Psoas muscle (tissue), 8 donors: ENCODE measurements around the gene UBE2Q1. TPM values are rescaled to one million over a fixed set of nuclear protein-coding genes. Genes with fewer than 3 reads are reported as not detected.

Experiments
- ATAC-seq, 4 donors: fragments of 200-7000 bp; cut with Tn5 transposase; one replicate each; pipeline ENCODE4 v1.9.1; 2020; ENCODE audit warnings: moderate library complexity in 3 of 4, mild to moderate bottlenecking in 2 of 4
- DNase-seq, 2 donors: peaks; one replicate each; pipeline ENCODE4 v3.0.0-alpha.2; 2020
- H3K27ac ChIP-seq: fragments of 200-600 bp; one replicate; pipeline ENCODE4 v1.8.0; 2022
- H3K27me3 ChIP-seq, 3 donors: fragments of 200-600 bp in 1 of 3; one replicate each; pipeline versions ENCODE4 v1.6.1 to v1.8.0; 2013 to 2022; ENCODE audit warnings: low read length in 2 of 3, mild to moderate bottlenecking in 2 of 3, moderate library complexity in 1 of 3; ENCODE audit not compliant: insufficient read depth in 3 of 3
- H3K36me3 ChIP-seq, 2 donors: fragments of 200-600 bp in 1 of 2; one replicate each; pipeline versions ENCODE4 v1.6.1 to v1.8.0; 2013 to 2022; ENCODE audit warnings: low read depth in 1 of 2, mild to moderate bottlenecking in 1 of 2, moderate library complexity in 1 of 2; ENCODE audit not compliant: insufficient read depth in 1 of 2
- H3K4me1 ChIP-seq: fragments of 200-600 bp; one replicate; pipeline ENCODE4 v1.8.0; 2022
- H3K4me3 ChIP-seq: fragments of 200-600 bp; one replicate; pipeline ENCODE4 v1.8.0; 2022; ENCODE audit warnings: mild to moderate bottlenecking
- H3K9me3 ChIP-seq: fragments of 200-600 bp; one replicate; pipeline ENCODE4 v1.8.0; 2022
- CTCF ChIP-seq: fragments of 200-600 bp; IDR thresholded peaks from one replicate; pipeline ENCODE4 v1.8.0; 2022; ENCODE audit warnings: antibody characterized with exemption
- WGBS, 3 donors: extraction: QIAGEN DNeasy Blood & Tissue Kit; methylation state at CpG; one replicate each; pipeline versions ENCODE4 v1.1.6 to v1.1.7; 2013; 5-methylcytosine and 5-hydroxymethylcytosine counted together
- intact Hi-C, 2 donors: fragments of 100-400 bp; cut with DNase I; formaldehyde crosslinking; loops; one replicate each; pipeline versions ENCODE4 v1.11.0 to v1.14.2; 2022
- polyA plus RNA-seq, 3 donors: library from polyadenylated mRNA; stranded (reverse); fragments of 200-250 nt; gene quantifications; one replicate each; pipeline ENCODE4 v1.2.3, GENCODE V29; 2013
- total RNA-seq, 4 donors: library from RNA; stranded (reverse); fragmentation: NEBNext Ultra II Directional in 2 of 4; extraction: Animal tissue kit (Norgen Biotek cat#: 25700) in 2 of 4; gene quantifications; one replicate each; pipeline versions ENCODE4 v1.2.1 to v1.2.4, GENCODE V29; 2021 to 2023
- donor health status: healthy with polysubstance abuse.
- donor health status: DM: no; HTN: no; CAD: no; lungs with moderate emphysema.
- donor health status: Bipolar disorder and iron deficiency.
- donor health status: healthy.
- donor health status: DM: yes; HTN: yes; CAD: no.
- donor health status: DM: no; HTN: no; CAD: no.
- donor health status: DM: no; HTN: no; CAD: no.
- donor health status: DM: yes; HTN: yes; CAD: no.

UBE2Q1 gene
- total and polyA plus RNA-seq, 7 donors = 34.0 to 65.5 (median 50.8) TPM

- H3K27ac ChIP-seq = no peak overlapping the region
- H3K9me3 ChIP-seq = no peaks in the 10 kb centered on the region
- no peak for ATAC-seq
- WGBS, 3 donors = 70 to 78% (median 70%) methylated on average over 3 of the region's 3 CpGs
- no peak overlapping the region for H3K4me3 ChIP-seq
- no peak for TF ChIP-seq CTCF
- H3K27me3 ChIP-seq = no peaks in the 10 kb centered on the region
- no peak for DNase-seq
- intact Hi-C loops = loop anchor here in 1 of 2 donors (10.0 kb wide), 1 partner anchor 224 kb away; the partner anchor contains the start of genes AQP10 and ATP8B2
- peaks cover 28 to 64% of the 10 kb centered on the region in 2 donors for H3K36me3 ChIP-seq
- peaks cover 16% of the 10 kb centered on the region for H3K4me1 ChIP-seq
These were observed 9.2 kb downstream of the UBE2Q1 start for GRCh38 chr1:154549202-154549770.

GRCh38 chr1:154548028-154548427 lies 10.4 kb downstream of the UBE2Q1 start:
- Histone ChIP-seq H3K27ac (no peak overlapping the region), H3K27me3 (peaks cover 0 to 3% (median 0%) of the 10 kb centered on the region in 3 donors), H3K4me1 (peaks cover 4% of the 10 kb centered on the region), H3K4me3 (no peak overlapping the region), H3K9me3 (no peaks in the 10 kb centered on the region), H3K36me3 (peaks cover 28 to 52% of the 10 kb centered on the region in 2 donors)
- WGBS, 3 donors = 18 to 26% (median 18%) methylated on average over 1 of the region's 1 CpG
- no peak for TF ChIP-seq CTCF
- ATAC-seq = no peak
- no peak for DNase-seq
- intact Hi-C loops = loop anchor here in 1 of 2 donors (10.0 kb wide), 1 partner anchor 223 kb away; the partner anchor contains the start of genes AQP10 and ATP8B2

GRCh38 chr1:154547105-154547732 lies 11.2 kb downstream of the UBE2Q1 start:
- Histone ChIP-seq H3K27me3 (peaks cover 0 to 3% (median 0%) of the 10 kb centered on the region in 3 donors), H3K36me3 (peaks cover 24 to 44% of the 10 kb centered on the region in 2 donors), H3K4me3 (no peak overlapping the region), H3K4me1 (no peaks in the 10 kb centered on the region), H3K9me3 (no peaks in the 10 kb centered on the region), H3K27ac (no peak overlapping the region)
- WGBS, 3 donors = 74 to 78% (median 76%) methylated on average over 11 of the region's 11 CpGs
- DNase-seq (no peak), ATAC-seq (no peak)
- no peak for TF ChIP-seq CTCF
- intact Hi-C loops = loop anchor here (1.0 to 10.0 kb wide), 3 partner anchors 68 to 222 kb away; partner anchors contain the start of genes AQP10 (in 1 of the 2) and ATP8B2 (in 1 of the 2)

- intact Hi-C loops = loop anchor here (1.0 to 10.0 kb wide), 3 partner anchors 67 to 222 kb away; partner anchors contain the start of genes AQP10 (in 1 of the 2) and ATP8B2 (in 1 of the 2)
- DNase-seq (peak; percentile 44 to 57), ATAC-seq (peak; percentile 76 to 89 (median 86))
- no peak overlapping the region for H3K27ac ChIP-seq
- 79 to 86% (median 83%) methylated on average over 13 of the region's 13 CpGs for WGBS, 3 donors
- H3K36me3 ChIP-seq = peaks cover 21 to 36% of the 10 kb centered on the region in 2 donors
- H3K9me3 ChIP-seq = no peaks in the 10 kb centered on the region
- TF ChIP-seq CTCF = peak; percentile 82
- no peak overlapping the region for H3K4me3 ChIP-seq
- H3K27me3 ChIP-seq = peaks cover 0 to 3% (median 0%) of the 10 kb centered on the region in 3 donors
- H3K4me1 ChIP-seq = no peaks in the 10 kb centered on the region
These were observed 12.0 kb downstream of the UBE2Q1 start for GRCh38 chr1:154546264-154547063.
